Fibroblast of villous mesenchyme (primary cell): ENCODE results near the gene RTP5. TPM values are rescaled to one million over a fixed set of nuclear protein-coding genes. Genes with fewer than 3 reads are reported as not detected.

Experiments used
- DNase-seq: peaks from one replicate; pipeline ENCODE4 v3.0.0-alpha.2; 2010; ENCODE audit warnings: low read depth
- H3K4me3 ChIP-seq: 2 replicates; pipeline ENCODE4 v1.5.1; 2011; ENCODE audit warnings: low read depth, mild to moderate bottlenecking, low read length
- CTCF ChIP-seq: IDR thresholded peaks from 2 replicates; pipeline ENCODE4 v1.5.1; 2012; ENCODE audit warnings: low read depth, mild to moderate bottlenecking, low read length; ENCODE audit not compliant: insufficient read depth
- total RNA-seq: library from RNA; depleted of rRNA; stranded (reverse); fragments of >200 nt; gene quantifications from 2 replicates; pipeline ENCODE4 v1.2.3, GENCODE V29; 2012

The RTP5 gene
- total RNA-seq, 1 donor: not detected

GRCh38 chr2:241846406-241846805 lies 23.1 kb upstream of the RTP5 start:
- no peak for DNase-seq
- TF ChIP-seq CTCF: no peak
- no peak overlapping the region for H3K4me3 ChIP-seq

- no peak for DNase-seq
- no peak overlapping the region for H3K4me3 ChIP-seq
- no peak for TF ChIP-seq CTCF
Measured at GRCh38 chr2:241848761-241849615, 20.5 kb upstream of the RTP5 start.

- TF ChIP-seq CTCF: no peak
- no peak for DNase-seq
- H3K4me3 ChIP-seq: no peak overlapping the region
Measured at GRCh38 chr2:241849616-241850543, 19.6 kb upstream of the RTP5 start.

GRCh38 chr2:241850544-241851324 lies 18.8 kb upstream of the RTP5 start:
- TF ChIP-seq CTCF: no peak
- H3K4me3 ChIP-seq: no peak overlapping the region
- no peak for DNase-seq

- no peak for DNase-seq
- H3K4me3 ChIP-seq: no peak overlapping the region
- no peak for TF ChIP-seq CTCF
Measured at GRCh38 chr2:241851325-241852115, 18.0 kb upstream of the RTP5 start.
